Measurements from ENCODE around the gene WDR26.
A peak's percentile ranks its signal among the peaks of the same experiment; 100 is the strongest.

GRCh38 chr1:224430511-224431113 is 4.0 kb downstream of the WDR26 start:
- no peak for TF ChIP-seq TRIM28 (IDR thresholded peaks at IDR 0.05)
- TF ChIP-seq YY1 (IDR thresholded peaks at IDR 0.05; ENCODE audit: borderline replicate concordance in 1 of 3, control insufficient read depth in 1 of 3, extremely low read depth in 1 of 3, insufficient read depth in 3 of 3, insufficient read length in 1 of 3, insufficient replicate concordance in 2 of 3, low read depth in 1 of 3, low read length in 2 of 3) = no peak
- peak; percentile 18 to 91; a peak in 2 of 4 replicates for TF ChIP-seq HDAC1 (IDR thresholded peaks at IDR 0.05)
- no peak for TF ChIP-seq ARID3A (IDR thresholded peaks at IDR 0.05; ENCODE audit: borderline replicate concordance, low read depth, low read length)
- no peak for TF ChIP-seq THAP12 (CRISPR knock-in tag; IDR thresholded peaks at IDR 0.05)
- TF ChIP-seq SAP30 (IDR thresholded peaks at IDR 0.05; ENCODE audit: borderline replicate concordance, insufficient read depth, low read depth, low read length, poor library complexity, severe bottlenecking) = no peak

Data from K562 (cell line).